ENCODE measurements around the gene DDX5.

GRCh38 chr17:64540118-64540776 is 34.2 kb upstream of the DDX5 start:
- TF ChIP-seq PBX3 (IDR thresholded peaks at IDR 0.05) (no peak), MAX (IDR thresholded peaks at IDR 0.05) (no peak), REST (IDR thresholded peaks at IDR 0.05) (no peak), CTCF (IDR thresholded peaks at IDR 0.05) (no peak), ATOH8 (CRISPR knock-in tag; IDR thresholded peaks at IDR 0.05; ENCODE audit: low read depth) (no peak), USF2 (IDR thresholded peaks at IDR 0.05) (no peak)

Measured in A549 (cell line).